HG03175 (cell line): ENCODE results near the gene PRDM1.

Experiments used
- ATAC-seq: cut with Tn5 transposase; IDR thresholded peaks from one replicate; pipeline ENCODE4 v1.9.1; 2021; ENCODE audit warnings: mild to moderate bottlenecking, moderate library complexity; ENCODE audit not compliant: unreplicated experiment

Gene PRDM1

DNA sequence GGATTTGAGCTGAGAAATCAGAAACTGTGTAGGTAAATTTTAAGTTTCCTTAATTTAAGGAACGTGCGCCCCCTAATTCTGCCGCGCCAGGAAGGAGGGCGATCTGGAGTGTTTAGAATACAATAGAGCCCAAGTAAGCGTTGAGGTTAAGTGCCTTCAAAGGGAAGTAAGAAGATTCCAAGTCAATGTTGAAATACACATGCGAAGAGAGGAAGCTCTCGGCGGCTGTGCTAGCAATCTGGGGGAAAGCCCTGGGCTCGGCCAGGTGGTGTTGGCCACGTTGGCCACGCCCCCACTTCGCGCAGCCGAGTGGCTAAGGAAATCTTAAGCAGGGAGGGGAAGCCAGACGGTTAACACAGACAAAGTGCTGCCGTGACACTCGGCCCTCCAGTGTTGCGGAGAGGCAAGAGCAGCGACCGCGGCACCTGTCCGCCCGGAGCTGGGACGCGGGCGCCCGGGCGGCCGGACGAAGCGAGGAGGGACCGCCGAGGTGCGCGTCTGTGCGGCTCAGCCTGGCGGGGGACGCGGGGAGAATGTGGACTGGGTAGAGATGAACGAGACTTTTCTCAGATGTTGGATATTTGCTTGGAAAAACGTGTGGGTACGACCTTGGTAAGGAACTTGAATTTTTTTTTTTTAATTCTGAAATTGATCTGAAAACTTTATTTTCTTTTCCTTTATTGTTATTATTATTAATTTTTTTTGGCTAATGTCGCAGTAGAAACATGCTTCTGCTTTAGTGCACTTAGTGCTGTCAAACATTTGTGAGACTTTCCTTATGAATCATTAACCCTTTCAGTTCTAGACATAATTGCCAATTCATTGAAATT, at the start of gene PRDM1:
TSS of gene PRDM1 (plus strand) at position 353 of the 830 bp plus-strand sequence. CDS start at position 571, 218 bp downstream.
- peak; percentile 78 for ATAC-seq

DNA sequence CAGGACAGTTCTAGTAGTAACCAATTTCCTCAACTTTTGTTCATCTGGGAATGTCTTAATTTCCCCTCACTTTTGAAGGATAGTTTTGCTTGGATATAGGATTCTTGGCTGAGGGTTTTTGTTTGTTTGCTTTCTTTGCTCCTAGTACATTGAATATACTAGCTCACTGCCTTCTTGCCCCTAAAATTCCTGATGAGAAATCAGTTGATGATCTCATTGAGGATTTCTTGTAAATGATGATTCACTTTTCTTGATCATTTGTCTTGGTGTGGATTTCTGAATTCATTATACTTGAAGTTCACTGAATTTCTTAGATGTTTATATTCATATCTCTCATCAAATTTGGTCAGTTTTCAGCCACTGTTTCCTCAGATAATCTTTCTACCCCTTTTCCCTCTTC, 49.1 kb upstream of the PRDM1 start:
- ATAC-seq = no peak

GRCh38 chr6:106039897-106040592, 46.1 kb upstream of the PRDM1 start:
- no peak for ATAC-seq

DNA sequence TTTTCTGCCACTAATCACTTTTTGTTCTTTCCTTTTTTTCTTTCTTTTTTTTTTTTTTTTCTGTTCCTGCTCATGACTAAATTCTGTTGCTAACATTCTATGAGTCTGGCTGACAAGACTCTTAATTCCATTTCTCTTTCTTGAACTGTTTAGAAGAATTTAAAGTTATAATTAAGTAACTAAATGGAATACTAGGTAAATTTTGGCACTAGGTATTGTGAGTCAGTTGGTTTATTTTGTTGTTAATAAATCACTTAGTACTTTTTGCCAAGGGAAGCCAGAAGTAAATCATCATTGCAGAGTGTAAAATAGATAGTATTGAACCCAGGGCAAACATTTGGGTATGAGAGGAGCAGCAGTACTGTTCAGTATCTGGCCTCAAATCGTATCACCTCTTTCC, 42.0 kb upstream of the PRDM1 start:
- ATAC-seq = no peak

DNA sequence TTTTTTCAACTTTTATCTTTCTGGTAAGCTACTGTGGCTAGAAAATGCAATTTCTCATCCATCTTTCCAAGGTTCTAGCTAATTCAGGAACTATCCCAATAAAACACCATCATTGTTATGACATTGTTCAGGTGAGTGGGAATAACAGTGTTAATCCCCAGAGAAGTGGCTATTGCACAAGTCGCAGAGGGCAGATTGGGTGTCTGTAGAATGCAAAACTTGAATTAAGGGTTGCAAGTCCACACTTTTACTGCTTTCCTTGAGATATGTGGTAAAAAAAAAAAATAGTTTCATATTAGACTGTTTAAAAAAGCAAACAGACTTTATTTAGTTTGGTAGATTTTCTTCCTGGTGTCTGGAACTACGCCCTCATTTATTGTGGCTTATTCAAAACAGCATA, 41.1 kb upstream of the PRDM1 start:
- no peak for ATAC-seq

GRCh38 chr6:106046116-106046853, 39.9 kb upstream of the PRDM1 start:
- ATAC-seq = no peak

DNA sequence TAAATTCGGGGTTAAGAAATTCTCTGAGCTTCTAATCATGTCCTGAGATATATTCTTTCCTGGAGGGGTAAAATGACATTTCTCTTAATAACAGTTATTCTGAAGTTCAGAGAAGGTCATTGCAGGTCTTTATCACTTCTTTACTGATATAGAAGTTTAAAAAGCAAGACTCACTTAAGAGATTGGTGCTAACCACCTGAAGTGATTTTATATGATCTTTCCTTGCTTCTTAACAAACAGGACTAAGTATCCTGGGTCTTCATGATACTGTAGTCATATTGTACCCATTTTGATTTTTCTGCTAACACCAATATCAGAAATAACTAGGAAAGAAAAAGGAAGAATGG, 39.3 kb upstream of the PRDM1 start:
- no peak for ATAC-seq

DNA sequence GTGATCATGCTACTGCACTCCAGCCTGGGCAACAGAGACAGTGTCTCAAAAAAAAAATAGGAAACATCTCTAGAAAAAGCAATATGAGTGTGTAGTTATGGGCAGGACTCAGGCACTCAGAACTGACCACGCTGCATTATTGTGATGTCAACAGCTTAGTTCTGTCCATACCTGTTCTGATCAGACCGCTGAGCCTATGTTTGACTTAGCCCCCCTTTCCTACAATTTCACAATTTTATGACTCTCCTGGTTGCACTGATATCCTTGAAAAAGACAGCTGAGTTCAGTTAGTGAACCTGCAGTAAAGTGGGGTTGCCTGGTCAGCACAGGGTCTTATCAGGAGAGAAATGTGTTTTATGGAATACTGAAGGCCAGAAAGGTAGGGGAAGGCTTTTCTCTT, 37.8 kb upstream of the PRDM1 start:
- ATAC-seq = no peak

DNA sequence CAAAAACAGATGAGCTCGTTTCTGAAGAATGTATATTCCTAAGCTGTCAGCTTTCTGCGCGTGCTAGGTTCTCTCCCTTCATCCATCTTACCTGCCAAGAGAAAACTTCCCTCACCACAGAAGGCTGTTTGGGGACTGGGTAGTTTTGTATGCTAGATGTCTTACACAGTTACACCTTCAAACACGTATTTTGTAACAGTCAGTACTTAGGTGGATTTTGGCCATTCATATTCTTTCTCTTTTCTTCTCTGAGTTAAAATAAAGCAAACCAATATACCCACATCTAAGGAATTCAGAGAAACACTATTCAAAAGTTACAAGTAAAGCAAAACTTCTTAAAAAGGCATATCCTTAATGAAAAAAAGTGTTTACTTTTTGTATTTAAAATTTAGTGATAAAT, 35.6 kb upstream of the PRDM1 start:
- no peak for ATAC-seq

- no peak for ATAC-seq
Measured at GRCh38 chr6:106051226-106051625, 34.9 kb upstream of the PRDM1 start.

DNA sequence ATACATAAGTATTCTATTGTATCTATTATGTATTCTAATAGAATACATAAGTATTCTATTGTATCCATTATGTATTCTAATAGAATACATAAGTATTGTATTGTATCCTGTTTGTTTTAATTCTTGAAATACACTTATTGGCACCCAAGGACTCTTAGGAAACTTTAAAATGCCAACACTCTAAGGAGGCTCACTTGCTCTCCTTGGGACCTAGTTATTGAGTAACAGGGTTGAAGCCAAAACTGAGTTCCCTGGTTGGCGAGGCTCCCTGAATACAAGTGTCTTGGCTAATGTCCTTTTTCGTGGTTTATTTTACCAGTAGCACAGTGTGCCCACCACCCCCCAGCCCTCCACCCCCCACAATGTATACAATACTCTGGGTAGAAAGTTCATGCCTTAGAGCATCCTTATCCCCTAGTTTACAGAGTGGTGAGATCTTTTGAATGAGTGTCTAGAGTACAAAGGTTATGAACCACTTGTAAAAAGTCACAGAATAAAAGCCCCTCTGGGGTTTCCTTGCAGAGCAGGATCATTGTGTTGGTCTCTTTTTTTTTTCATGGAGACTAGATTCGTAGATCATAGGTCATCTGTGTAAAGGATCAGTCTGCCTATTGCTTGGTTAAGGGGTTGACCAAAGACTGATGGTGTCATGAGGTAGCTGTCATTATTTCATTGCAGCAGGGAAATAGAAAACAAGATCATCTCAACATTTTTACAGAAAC, 32.5 kb upstream of the PRDM1 start:
- no peak for ATAC-seq

GRCh38 chr6:106055489-106055888, 30.6 kb upstream of the PRDM1 start:
- ATAC-seq = no peak

DNA sequence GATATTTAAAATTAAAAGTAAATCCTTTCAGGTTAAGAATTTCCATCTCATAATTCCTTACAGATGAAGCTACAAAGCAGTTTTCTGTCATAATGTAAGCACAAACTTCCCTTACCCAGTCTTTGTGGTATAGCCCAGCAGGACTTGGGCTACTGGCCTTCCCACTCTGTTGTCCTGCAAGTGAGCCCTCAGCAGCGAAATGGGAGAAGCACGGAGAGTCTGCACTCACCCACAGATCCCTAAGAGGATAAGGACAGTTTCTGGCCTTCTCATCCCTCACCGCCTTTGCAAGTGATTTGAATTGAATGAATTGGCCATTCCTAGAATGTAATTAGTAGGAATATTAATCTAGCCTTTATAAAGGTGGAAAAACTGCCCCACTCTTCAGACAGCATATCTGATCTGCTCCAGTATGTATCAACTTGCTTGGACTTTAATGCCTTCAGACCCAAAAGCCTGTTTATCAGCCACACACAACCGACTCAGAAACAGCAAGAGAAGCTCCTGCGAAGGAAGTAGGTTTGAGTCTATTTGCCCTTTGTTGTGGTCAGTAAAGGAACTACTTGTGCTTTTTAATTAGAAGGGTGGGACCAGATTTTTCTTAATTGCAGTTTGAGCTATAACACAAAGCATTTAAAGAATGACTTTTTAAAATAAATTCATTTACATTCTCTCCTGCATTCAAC, 29.9 kb upstream of the PRDM1 start:
- no peak for ATAC-seq

- no peak for ATAC-seq
Measured at GRCh38 chr6:106056746-106057390, 29.3 kb upstream of the PRDM1 start.

DNA sequence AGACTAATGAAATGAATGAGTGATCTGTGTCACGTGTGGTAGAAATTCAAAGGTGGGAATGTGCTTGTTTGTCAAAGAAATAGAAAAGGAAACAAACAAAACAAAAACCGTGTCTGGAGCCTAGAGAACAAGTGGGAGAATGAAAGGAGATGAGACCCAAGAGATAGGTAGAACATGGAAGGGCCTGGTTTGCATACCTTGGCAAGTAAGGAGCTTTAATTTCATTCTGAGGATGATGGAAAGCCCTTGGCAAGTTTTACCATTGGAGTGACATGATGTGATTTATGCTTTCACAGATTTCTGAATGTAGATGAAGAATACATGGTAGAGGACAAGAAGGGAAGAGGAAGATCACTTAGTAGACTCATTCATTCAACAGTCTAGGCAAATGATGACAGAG, 26.8 kb upstream of the PRDM1 start:
- no peak for ATAC-seq

- ATAC-seq = no peak
Measured at GRCh38 chr6:106060167-106060566, 26.0 kb upstream of the PRDM1 start.

DNA sequence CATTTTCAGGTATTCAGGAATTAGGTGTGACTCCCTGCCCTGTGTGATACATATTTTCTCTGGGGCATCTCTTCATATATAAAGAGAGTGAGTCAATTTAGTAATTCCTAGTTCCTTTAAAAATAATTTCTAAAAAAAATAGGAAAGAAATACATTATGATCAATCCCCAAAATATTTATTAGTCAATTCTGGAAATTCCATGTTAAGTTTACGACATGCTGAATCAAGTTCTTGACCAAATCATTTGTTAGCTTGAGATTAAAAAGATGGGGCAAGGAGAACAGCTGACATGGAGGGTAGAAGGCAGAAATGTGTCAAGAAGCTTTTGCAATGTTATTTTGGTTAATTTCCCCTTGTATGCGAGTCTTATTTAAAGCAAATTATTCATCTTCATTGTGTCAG, 22.7 kb upstream of the PRDM1 start:
- ATAC-seq = no peak

DNA sequence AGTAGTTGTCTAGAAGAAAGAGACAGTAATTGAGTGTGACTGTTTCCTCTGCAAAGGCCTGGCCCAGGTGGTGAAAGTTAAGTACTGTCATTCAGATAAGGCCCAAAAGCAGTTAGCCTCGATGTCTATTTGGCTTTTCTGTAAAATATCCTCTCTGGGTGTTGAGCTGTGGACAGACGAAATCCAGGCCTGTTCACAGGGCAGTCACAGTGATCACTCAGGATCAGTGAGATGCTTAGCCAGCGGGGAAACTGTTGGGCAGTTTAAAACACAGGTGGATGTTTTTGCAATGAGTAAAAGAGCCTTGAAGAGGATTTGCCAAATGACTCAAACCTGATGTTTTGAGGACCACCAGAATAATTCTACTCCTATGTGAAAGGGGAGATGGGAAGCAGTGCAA, 22.0 kb upstream of the PRDM1 start:
- ATAC-seq = no peak

DNA sequence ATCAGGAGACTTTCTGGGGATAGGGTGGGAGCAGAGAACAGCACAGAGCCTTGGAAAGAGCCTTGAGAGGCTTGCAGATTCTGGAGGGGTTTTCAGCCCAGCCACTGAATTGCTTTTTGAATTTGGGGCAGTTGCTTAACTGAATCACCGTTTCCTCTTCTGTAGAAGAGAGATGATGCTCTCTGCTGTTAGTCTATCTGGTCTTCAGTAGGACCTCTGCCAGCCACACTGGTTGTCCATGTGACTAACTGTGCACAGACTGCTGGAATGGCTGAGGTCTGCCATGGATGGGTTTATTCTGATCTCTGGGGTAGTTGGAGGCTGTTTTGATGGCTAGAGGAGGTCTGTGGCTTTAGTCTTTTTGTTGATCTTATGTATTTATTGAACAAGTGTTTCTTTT, 21.4 kb upstream of the PRDM1 start:
- ATAC-seq = no peak

DNA sequence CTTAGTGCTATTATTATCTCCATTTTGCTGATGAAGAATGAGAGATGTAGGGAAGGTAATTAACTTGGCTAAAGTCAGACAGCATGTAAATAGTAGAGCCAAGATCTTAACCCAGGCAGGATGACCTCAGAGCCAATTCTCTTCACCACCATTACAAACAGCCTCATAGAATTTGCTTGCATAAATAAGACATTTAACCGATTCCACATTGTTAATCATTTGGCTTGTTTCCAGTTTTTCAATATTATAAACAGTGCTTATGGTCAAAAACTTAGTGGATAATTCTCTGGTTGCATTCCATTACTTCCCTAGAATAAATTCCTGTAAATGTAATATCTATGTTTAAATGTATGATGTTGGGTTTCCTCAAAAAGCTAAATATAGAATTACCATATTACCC, 19.1 kb upstream of the PRDM1 start:
- no peak for ATAC-seq
